ENCODE data around the gene SEMA6A. TPM values are rescaled to one million over a fixed set of nuclear protein-coding genes. Genes with fewer than 3 reads are reported as not detected.

Gene SEMA6A
- total and polyA plus RNA-seq, 2 of the 13 experiments (the other 11 are each of a cell fraction or from before 2014, with no cell fraction given): 5.1 to 6.5 TPM

DNA sequence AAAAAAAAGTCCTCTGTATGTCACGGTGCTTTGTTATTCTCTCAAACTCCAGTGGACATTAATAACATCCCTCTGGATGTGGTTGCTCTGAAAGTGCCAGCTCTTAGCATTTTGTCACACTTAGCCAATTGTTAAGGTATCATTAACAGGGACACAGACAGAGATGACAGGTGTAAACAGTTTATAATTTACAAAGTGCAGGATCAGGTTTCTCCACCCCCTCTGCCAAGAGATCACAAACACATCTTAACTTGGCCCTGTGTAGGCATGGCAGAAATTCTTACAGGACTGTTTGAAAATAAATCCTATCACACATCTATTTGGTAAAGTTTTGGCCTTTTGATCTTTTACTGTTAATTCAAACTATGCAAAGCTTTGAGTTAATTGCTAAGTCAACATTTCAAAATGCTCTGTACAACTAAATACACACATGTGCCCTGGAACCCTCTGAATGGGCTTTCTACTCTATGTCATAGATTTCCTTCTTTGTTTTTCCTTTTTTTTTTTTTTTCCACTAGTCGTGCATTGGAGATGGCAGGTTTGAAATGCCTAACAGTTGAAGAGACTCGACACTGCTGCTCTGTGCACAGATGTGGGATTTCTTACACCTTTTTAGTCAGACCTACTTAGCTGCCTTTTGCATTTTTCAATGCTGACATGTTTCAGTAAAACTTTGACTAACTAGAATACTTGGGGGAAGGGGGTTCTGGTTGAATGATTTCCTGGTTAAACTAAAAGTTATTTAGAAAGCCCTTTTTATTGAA lies 41.7 kb downstream of the SEMA6A start (continued):
- TF ChIP-seq SIX1 (CRISPR knock-in tag; IDR thresholded peaks at IDR 0.05; ENCODE audit: borderline replicate concordance): peak; percentile 99
- peak; percentile 75; the same call in 1 of the 2 replicates for TF ChIP-seq CHD4 (IDR thresholded peaks at IDR 0.05; ENCODE audit: borderline replicate concordance, low read length)
- no peak for TF ChIP-seq ARNT2 (CRISPR knock-in tag; IDR thresholded peaks at IDR 0.05; ENCODE audit: low read depth)
- TF ChIP-seq GFI1 (CRISPR knock-in tag; IDR thresholded peaks at IDR 0.05; ENCODE audit: borderline replicate concordance): peak; percentile 98
- peak; percentile 44; the same call in 1 of the 2 replicates for TF ChIP-seq GMEB1 (CRISPR knock-in tag; IDR thresholded peaks at IDR 0.05; ENCODE audit: borderline replicate concordance)
- peak; percentile 84 for TF ChIP-seq ATF2 (CRISPR knock-in tag; IDR thresholded peaks at IDR 0.05)
- peak; percentile 94 for TF ChIP-seq NCOA2 (CRISPR knock-in tag; IDR thresholded peaks at IDR 0.05)
- TF ChIP-seq ZNF678 (CRISPR knock-in tag; IDR thresholded peaks at IDR 0.05): no peak
- TF ChIP-seq ZSCAN9 (CRISPR knock-in tag; IDR thresholded peaks at IDR 0.05; ENCODE audit: borderline replicate concordance): 0 out of 2 replicates have a peak, but pooled peaks have one; percentile 69
- TF ChIP-seq SOX13 (IDR thresholded peaks at IDR 0.05): peak; percentile 82
- TF ChIP-seq SOX13 (CRISPR knock-in tag; conservative IDR thresholded peaks at IDR 0.05 in 1 of 2, IDR thresholded peaks at IDR 0.05 in 1 of 2): peak in 1 of 2 experiments; percentile 96; a peak in 2 of 4 replicates
- no peak for TF ChIP-seq ZNF136 (CRISPR knock-in tag; IDR thresholded peaks at IDR 0.05; ENCODE audit: low read depth)
- TF ChIP-seq MZF1 (CRISPR knock-in tag; IDR thresholded peaks at IDR 0.05; ENCODE audit: borderline replicate concordance): no peak
- TF ChIP-seq MYNN (CRISPR knock-in tag; IDR thresholded peaks at IDR 0.05; ENCODE audit: low read depth): no peak
- peak; percentile 43; the same call in 1 of the 2 replicates for TF ChIP-seq NCOA1 (CRISPR knock-in tag; IDR thresholded peaks at IDR 0.05)
- no peak for TF ChIP-seq ZFP82 (CRISPR knock-in tag; IDR thresholded peaks at IDR 0.05; ENCODE audit: borderline replicate concordance)
- peak; percentile 96 for TF ChIP-seq NR2F6 (IDR thresholded peaks at IDR 0.05)
- peak; percentile 90 for TF ChIP-seq NR2F6 (CRISPR knock-in tag; IDR thresholded peaks at IDR 0.05)
- TF ChIP-seq NFIC (IDR thresholded peaks at IDR 0.05; ENCODE audit: low read length): peak; percentile 97
- TF ChIP-seq DPF2 (CRISPR knock-in tag; IDR thresholded peaks at IDR 0.05; ENCODE audit: borderline replicate concordance, low read depth): no peak; the same call in 1 of the 2 replicates
- no peak for TF ChIP-seq ZNF564 (CRISPR knock-in tag; IDR thresholded peaks at IDR 0.05)
- peak; percentile 42; the same call in 1 of the 2 replicates for TF ChIP-seq KMT2A (CRISPR knock-in tag; IDR thresholded peaks at IDR 0.05)
- TF ChIP-seq GTF2F1 (IDR thresholded peaks at IDR 0.05; ENCODE audit: low read length): no peak
- no peak for TF ChIP-seq BORCS8-MEF2B (CRISPR knock-in tag; IDR thresholded peaks at IDR 0.05)
- no peak for TF ChIP-seq NFE2 (CRISPR knock-in tag; IDR thresholded peaks at IDR 0.05)
- no peak for TF ChIP-seq ZNF770 (CRISPR knock-in tag; IDR thresholded peaks at IDR 0.05)

Data from HepG2 (cell line).